ENCODE results near the gene DNAJA4.

The DNAJA4 gene

GRCh38 chr15:78259232-78259631 is 5.1 kb upstream of the DNAJA4 start:
- no peak for TF ChIP-seq Cebpa-rat (IDR thresholded peaks at IDR 0.05)
- H3K27ac ChIP-seq = no peak overlapping the region
- H3K36me3 ChIP-seq = no peaks in the 10 kb centered on the region
- H3K4me1 ChIP-seq = no peaks in the 10 kb centered on the region
- peaks cover 16% of the 10 kb centered on the region for H3K27me3 ChIP-seq
- H3K4me3 ChIP-seq = no peak overlapping the region
- no peaks in the 10 kb centered on the region for H3K9me3 ChIP-seq
- no peak overlapping the region for H3K9ac ChIP-seq
- no peaks in the 10 kb centered on the region for H4K20me1 ChIP-seq
- H3K4me2 ChIP-seq = no peak overlapping the region

- H4K20me1 ChIP-seq = no peaks in the 10 kb centered on the region; the same call in 1 of the 2 replicates
- H3K9me3 ChIP-seq = no peaks in the 10 kb centered on the region
- no peak overlapping the region for H3K4me3 ChIP-seq
- H3K9ac ChIP-seq = no peak overlapping the region
- no peaks in the 10 kb centered on the region for H3K4me1 ChIP-seq
- no peak overlapping the region for H3K27ac ChIP-seq
- H3K4me2 ChIP-seq = no peak overlapping the region
- no peak for TF ChIP-seq Cebpa-rat (IDR thresholded peaks at IDR 0.05)
- H3K36me3 ChIP-seq = no peaks in the 10 kb centered on the region
- H3K27me3 ChIP-seq = peaks cover 29% of the 10 kb centered on the region
Observed at GRCh38 chr15:78260489-78260888, 3.9 kb upstream of the DNAJA4 start.

- Histone ChIP-seq H3K9ac (no peak overlapping the region), H3K9me3 (no peaks in the 10 kb centered on the region), H3K4me1 (no peaks in the 10 kb centered on the region), H3K4me2 (no peak overlapping the region), H3K36me3 (no peaks in the 10 kb centered on the region), H3K4me3 (no peak overlapping the region), H3K27ac (no peak overlapping the region), H4K20me1 (no peaks in the 10 kb centered on the region; the same call in 1 of the 2 replicates), H3K27me3 (peaks cover 35% of the 10 kb centered on the region)
- no peak for TF ChIP-seq Cebpa-rat (IDR thresholded peaks at IDR 0.05)
Observed at GRCh38 chr15:78261062-78261461, 3.3 kb upstream of the DNAJA4 start.

- H3K27me3 ChIP-seq = peaks cover 44% of the 10 kb centered on the region
- no peaks in the 10 kb centered on the region for H3K36me3 ChIP-seq
- H4K20me1 ChIP-seq = no peaks in the 10 kb centered on the region; the same call in 1 of the 2 replicates
- no peak overlapping the region for H3K4me2 ChIP-seq
- no peaks in the 10 kb centered on the region for H3K4me1 ChIP-seq
- H3K9me3 ChIP-seq = no peaks in the 10 kb centered on the region
- H3K4me3 ChIP-seq = no peak overlapping the region
- TF ChIP-seq Cebpa-rat (IDR thresholded peaks at IDR 0.05) = no peak
- H3K27ac ChIP-seq = no peak overlapping the region
- no peak overlapping the region for H3K9ac ChIP-seq
Observed at GRCh38 chr15:78263351-78263781, 996 bp upstream of the DNAJA4 start.

- no peak for TF ChIP-seq Cebpa-rat (IDR thresholded peaks at IDR 0.05)
- no peak overlapping the region for H3K4me2 ChIP-seq
Observed at GRCh38 chr15:78263907-78264303, 457 bp upstream of the DNAJA4 start.

GRCh38 chr15:78265137-78265460 is 737 bp downstream of the DNAJA4 start:
- H3K36me3 ChIP-seq = no peaks in the 10 kb centered on the region
- no peak for TF ChIP-seq Cebpa-rat (IDR thresholded peaks at IDR 0.05)
- H3K27ac ChIP-seq = no peak overlapping the region
- H3K9me3 ChIP-seq = no peaks in the 10 kb centered on the region
- H3K4me2 ChIP-seq = no peak overlapping the region
- no peak overlapping the region for H3K4me3 ChIP-seq
- no peak overlapping the region for H3K9ac ChIP-seq
- no peaks in the 10 kb centered on the region; the same call in 1 of the 2 replicates for H4K20me1 ChIP-seq
- peaks cover 44% of the 10 kb centered on the region for H3K27me3 ChIP-seq
- H3K4me1 ChIP-seq = no peaks in the 10 kb centered on the region

More at GRCh38 chr15:78263907-78264303, 457 bp upstream of the DNAJA4 start:
- Histone ChIP-seq H4K20me1 (no peaks in the 10 kb centered on the region; the same call in 1 of the 2 replicates), H3K27me3 (peaks cover 44% of the 10 kb centered on the region), H3K27ac (no peak overlapping the region), H3K9ac (no peak overlapping the region), H3K4me1 (no peaks in the 10 kb centered on the region), H3K4me3 (no peak overlapping the region), H3K36me3 (no peaks in the 10 kb centered on the region), H3K9me3 (no peaks in the 10 kb centered on the region)

GRCh38 chr15:78265752-78266224 is 1.4 kb downstream of the DNAJA4 start:
- no peaks in the 10 kb centered on the region for H3K36me3 ChIP-seq
- peaks cover 44% of the 10 kb centered on the region for H3K27me3 ChIP-seq
- TF ChIP-seq Cebpa-rat (IDR thresholded peaks at IDR 0.05) = no peak
- H3K4me1 ChIP-seq = no peaks in the 10 kb centered on the region
- no peak overlapping the region for H3K9ac ChIP-seq
- H3K9me3 ChIP-seq = no peaks in the 10 kb centered on the region
- no peak overlapping the region for H3K4me3 ChIP-seq
- H3K4me2 ChIP-seq = no peak overlapping the region
- H4K20me1 ChIP-seq = no peaks in the 10 kb centered on the region; the same call in 1 of the 2 replicates
- no peak overlapping the region for H3K27ac ChIP-seq

GRCh38 chr15:78266229-78266628 is 1.9 kb downstream of the DNAJA4 start:
- Histone ChIP-seq H3K4me2 (no peak overlapping the region), H3K27me3 (peaks cover 44% of the 10 kb centered on the region), H3K9ac (no peak overlapping the region), H3K36me3 (no peaks in the 10 kb centered on the region), H3K4me3 (no peak overlapping the region), H4K20me1 (no peaks in the 10 kb centered on the region; the same call in 1 of the 2 replicates), H3K4me1 (no peaks in the 10 kb centered on the region), H3K9me3 (no peaks in the 10 kb centered on the region), H3K27ac (no peak overlapping the region)
- TF ChIP-seq Cebpa-rat (IDR thresholded peaks at IDR 0.05) = no peak

GRCh38 chr15:78266806-78267205 is 2.4 kb downstream of the DNAJA4 start:
- no peak overlapping the region for H3K9ac ChIP-seq
- H3K27me3 ChIP-seq = peaks cover 44% of the 10 kb centered on the region
- H4K20me1 ChIP-seq = no peaks in the 10 kb centered on the region; the same call in 1 of the 2 replicates
- no peak overlapping the region for H3K4me3 ChIP-seq
- H3K9me3 ChIP-seq = no peaks in the 10 kb centered on the region
- H3K36me3 ChIP-seq = no peaks in the 10 kb centered on the region
- no peak overlapping the region for H3K27ac ChIP-seq
- no peak overlapping the region for H3K4me2 ChIP-seq
- H3K4me1 ChIP-seq = no peaks in the 10 kb centered on the region
- no peak for TF ChIP-seq Cebpa-rat (IDR thresholded peaks at IDR 0.05)

GRCh38 chr15:78272316-78272715 is 8.0 kb downstream of the DNAJA4 start:
- TF ChIP-seq Cebpa-rat (IDR thresholded peaks at IDR 0.05) = no peak
- peaks cover 12% of the 10 kb centered on the region for H3K4me1 ChIP-seq
- no peak overlapping the region for H3K4me2 ChIP-seq
- no peaks in the 10 kb centered on the region for H3K27me3 ChIP-seq
- no peaks in the 10 kb centered on the region for H3K36me3 ChIP-seq
- H3K27ac ChIP-seq = no peak overlapping the region
- no peaks in the 10 kb centered on the region for H3K9me3 ChIP-seq
- no peak overlapping the region for H3K4me3 ChIP-seq
- no peaks in the 10 kb centered on the region for H4K20me1 ChIP-seq
- H3K9ac ChIP-seq = no peak overlapping the region

- no peaks in the 10 kb centered on the region for H4K20me1 ChIP-seq
- H3K36me3 ChIP-seq = no peaks in the 10 kb centered on the region
- no peak overlapping the region for H3K4me2 ChIP-seq
- no peaks in the 10 kb centered on the region for H3K27me3 ChIP-seq
- H3K4me3 ChIP-seq = no peak overlapping the region
- peaks cover 12% of the 10 kb centered on the region for H3K4me1 ChIP-seq
- TF ChIP-seq Cebpa-rat (IDR thresholded peaks at IDR 0.05) = no peak
- H3K9ac ChIP-seq = no peak overlapping the region
- no peaks in the 10 kb centered on the region for H3K9me3 ChIP-seq
- no peak overlapping the region for H3K27ac ChIP-seq
Observed at GRCh38 chr15:78272776-78273175, 8.4 kb downstream of the DNAJA4 start.

Measured in BLaER1 (cell line).